ENCODE results near the gene ZBTB44.
"Not testable (repeated sequence)": the region's sequence is repeated elsewhere in the genome, so short reads cannot be mapped to it uniquely, and the experiment has no call there.

Gene ZBTB44

DNA sequence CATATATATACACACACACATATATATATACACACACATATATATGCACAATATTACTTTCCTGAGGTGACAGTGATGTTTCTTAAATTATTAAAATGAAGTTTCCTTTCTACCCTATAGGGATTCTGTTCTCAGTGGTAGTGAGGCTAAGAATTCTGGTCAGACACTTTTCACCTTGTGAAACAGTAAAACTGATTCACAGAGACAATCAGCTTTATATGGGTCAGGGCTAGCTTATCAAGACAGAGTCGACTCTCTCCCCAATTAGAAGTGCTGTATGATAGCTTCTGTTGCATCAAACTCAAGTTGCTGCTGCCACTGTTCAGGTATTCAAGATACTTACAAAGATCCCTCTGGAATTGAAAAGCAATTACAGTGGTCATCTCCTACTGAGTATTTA, 68.4 kb downstream of the ZBTB44 start:
- DNase-seq: no peak

DNA sequence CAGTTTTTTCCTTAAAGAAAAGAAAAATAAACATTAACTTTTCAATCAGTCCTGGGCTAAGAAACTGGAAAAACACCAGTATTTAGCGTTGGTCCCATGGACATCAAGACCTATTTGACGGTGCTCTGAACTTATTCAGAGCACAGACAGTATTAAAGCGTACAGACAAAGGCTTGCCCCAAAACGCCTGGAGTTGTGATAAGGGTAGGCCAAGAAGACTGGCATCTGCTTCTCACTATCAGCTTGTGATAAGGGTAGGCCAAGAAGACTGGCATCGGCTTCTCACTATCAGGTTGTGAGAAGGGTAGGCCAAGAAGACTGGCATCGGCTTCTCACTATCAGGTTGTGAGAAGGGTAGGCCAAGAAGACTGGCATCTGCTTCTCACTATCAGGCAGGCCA, 69.3 kb downstream of the ZBTB44 start:
- DNase-seq: peak; percentile 84

DNA sequence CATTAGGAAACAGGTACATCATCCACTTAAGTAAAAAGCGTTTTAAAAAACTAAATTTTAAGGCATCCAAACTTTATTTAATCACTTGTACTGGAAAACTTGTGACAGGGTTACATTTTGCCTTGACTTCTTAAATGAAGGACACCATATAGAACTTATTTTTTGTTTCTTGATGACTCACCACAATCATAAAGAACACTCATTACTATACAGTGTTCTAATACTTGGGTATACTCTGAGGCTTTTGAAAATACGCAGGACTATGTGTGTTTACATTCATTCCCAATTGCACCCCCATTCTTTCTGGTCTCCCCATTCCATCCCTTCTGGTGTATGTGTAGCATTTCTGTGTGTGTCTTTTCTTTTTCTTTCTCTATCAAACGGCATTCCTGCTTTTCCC, 69.9 kb downstream of the ZBTB44 start:
- DNase-seq: no peak

DNA sequence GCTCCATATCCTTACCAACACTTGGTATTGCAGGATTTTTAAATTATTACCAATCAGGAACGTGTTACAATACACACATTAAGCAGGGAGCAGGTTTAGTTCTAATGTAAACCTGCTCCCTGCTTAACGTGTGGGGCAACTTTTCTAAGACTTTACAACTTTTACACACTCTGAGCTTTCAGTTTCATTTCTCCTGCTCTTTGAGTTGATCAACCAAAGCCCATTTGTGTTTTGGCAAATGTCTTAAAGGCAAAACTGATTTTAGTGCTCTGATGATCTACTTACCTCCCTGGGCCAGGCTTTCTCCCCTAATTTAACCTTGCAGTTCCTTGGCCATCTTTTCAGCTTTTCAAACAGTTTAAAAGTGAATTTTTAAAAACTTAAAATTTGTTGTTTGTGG, 70.9 kb downstream of the ZBTB44 start:
- DNase-seq: no peak

- peak; percentile 33 for DNase-seq
Measured at GRCh38 chr11:130241713-130242112, 73.0 kb downstream of the ZBTB44 start.

- DNase-seq: no peak
Measured at GRCh38 chr11:130237282-130238006, 77.3 kb downstream of the ZBTB44 start.

DNA sequence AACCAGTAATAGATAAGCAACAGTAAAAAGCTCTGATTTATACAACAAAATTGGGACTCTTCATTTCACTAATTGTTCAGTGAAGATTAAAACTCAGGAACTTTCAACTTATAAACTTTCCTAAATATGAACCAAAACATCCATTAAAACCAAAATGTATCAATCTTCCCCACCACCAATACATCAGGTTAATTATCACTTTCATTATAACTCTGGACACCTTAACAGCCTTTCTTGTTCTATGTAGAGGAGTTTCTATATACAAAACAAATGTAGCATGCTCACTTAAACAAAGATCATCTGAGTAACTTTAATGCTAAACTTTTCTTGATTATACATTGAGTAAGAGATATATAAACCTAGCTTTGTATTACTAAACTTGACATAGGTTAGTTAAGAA, 80.4 kb downstream of the ZBTB44 start:
- DNase-seq: no peak

DNA sequence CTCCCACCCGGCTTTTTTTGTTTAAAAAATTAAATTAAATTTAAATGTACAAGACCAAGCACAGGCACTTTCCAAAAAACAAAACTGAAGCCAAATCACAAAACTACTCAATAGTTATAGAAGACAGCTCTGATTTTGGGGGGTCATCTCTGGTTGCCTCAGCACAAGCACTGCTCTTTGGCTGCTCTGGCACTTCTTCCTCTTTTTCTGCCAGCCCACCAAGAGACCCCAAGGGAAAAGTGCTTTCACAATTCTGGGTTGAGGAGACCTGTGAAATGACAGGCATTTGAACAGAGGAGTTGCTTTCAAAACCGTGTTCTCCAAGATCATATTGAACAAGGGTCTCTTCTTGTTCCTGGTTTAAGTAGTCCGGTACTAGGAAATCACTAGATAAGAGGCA, 80.8 kb downstream of the ZBTB44 start:
- not testable (repeated sequence) for DNase-seq

DNA sequence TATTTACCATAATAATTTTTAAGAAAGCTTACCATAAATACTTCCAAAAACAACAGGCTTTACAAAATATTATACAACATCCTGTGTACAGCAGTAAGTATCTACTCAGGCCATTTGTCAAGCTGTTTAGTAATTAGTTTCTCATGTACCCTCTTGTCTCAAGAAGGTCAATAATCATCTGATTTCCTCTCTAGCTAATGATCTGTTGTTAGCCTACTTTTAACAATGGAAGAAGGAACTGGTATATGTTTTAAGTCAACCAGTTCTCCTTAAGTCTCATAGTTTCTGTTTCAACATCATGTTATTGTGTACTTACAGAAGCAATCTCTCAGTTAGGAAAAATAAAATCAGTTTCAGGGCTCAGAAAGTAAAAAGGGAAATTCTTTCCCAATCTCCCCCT, 81.2 kb downstream of the ZBTB44 start:
- not testable (repeated sequence) for DNase-seq

GRCh38 chr11:130227373-130227772, 87.3 kb downstream of the ZBTB44 start:
- DNase-seq: no peak

DNA sequence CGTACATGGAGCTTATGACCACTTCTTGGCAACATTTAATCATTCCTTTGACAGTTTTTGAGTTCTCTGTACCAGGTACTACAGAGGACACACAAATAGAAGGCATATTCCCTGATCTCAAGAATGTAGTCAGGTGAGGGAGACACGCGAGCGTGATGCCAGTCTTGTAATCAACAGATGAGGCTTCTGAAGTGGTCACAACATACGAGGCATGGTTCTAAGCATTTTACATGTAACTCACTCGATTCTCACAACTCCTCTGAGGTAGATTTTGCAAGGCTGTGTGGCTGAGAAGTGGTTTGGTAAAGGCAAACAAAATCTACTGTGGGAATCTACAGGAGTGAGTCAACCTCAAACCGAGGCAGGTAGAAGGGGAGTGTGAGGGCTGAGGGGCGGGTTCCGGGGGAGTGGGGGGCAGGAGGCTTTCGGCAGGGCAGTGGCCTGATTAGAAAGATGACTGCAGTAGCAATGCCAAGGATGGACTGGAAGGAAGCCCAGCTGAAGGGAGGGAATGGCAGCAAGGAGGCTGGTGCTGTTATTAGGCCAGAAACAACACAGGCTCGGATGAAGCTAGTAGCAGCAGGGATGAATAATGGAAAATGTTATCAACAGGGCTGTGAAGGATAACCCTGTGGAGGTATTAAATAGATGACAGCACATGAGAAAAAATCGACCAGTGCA, 91.3 kb downstream of the ZBTB44 start:
- DNase-seq: no peak

GRCh38 chr11:130220311-130221035, 94.2 kb downstream of the ZBTB44 start:
- DNase-seq: no peak

- no peak for DNase-seq
Measured at GRCh38 chr11:130219148-130219547, 95.6 kb downstream of the ZBTB44 start.

DNA sequence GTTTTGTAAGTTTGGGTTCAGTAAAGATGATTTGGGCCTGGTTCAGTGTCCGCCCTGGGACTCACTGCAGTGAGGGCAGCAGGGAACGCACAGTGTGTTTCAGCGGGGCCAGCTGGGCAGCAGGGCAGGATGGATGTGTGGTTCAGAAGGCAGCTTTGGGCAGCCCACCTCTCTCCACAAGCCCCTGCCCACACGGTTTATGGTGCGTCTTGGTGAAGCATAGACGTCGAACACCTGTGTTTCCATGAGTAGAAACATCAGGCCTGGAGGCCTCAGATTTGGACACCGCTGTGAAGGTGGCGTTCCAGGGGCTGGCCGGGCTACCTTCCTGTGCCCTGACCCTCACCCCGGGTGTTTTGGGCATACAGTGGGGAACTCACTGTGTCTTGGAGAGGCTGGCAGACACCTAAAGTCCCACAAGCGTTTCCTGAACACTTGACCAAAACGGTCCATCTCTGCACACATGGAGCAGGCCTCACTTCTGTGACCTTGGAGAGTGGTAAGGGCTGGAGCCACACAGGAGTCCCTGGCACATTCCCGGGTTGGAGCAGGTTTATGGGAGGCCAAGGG, 96.1 kb downstream of the ZBTB44 start:
- no peak for DNase-seq

DNA sequence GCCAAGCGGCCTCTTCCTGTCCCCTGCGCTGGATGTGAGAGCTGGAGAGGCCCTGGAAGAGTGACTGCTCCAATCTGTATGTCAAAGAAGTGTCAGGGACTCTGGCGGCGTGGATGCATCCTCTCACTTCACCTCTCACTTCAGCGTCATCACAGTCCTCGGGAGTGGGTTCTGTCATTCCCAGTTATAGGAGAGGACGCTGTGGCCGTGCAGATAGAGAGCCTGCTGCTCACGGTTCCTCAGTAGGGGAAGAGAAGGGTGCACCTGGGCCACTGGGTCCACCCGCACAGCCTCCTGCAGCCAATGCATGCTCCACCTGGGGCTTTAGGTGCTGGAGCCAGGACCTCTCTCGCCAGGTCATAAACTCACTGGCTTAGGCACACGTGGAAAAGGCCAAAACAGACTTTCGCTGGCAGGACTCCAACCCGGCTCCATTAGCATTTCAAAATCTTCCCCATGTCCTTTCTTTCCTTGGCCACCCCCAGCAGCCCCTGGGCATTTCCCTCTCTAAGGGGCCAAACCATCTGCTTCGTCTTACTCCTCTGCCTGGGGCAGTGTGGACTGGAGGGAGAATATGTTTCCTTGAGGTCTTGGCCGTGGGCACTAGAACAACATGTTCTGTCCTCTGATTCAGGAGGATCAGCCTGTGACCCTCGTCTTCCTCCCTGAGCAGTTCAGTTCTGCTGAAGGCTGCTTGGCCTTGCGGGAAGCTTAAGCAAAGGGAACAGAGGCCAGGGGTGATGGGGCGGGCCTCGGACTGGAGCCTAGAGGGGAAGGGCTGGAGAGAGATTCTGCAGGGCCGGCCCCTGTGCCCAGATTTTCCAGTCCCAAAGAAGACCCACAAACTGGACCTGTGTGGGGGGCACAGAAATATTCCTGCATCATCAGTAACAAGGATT, 97.3 kb downstream of the ZBTB44 start:
- no peak for DNase-seq

DNA sequence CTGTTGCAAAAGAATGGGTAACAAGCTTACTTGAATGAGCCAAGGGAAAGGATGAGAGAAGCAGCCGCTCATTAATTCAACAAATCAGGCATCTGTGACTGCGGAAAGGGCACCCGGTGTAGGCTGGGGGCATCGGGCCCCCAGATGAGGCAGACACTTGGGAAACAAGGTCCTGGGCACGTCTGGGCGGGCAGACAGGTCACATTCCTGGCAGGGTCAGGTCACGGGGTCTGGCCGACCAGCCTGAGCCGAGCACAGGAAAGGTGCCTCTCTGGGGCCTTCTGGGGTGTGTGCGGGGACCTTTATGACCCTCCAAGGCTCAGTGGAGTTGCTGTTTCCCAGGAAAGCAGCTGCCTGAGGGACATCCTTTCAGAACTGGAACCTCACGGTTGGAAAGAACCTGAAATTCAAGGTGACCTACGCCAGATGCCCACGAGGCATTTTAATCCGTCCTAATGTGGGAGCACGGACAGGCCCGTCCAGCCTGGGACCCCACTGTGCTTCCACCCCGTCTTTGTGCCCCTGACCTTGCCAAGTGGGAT, 98.1 kb downstream of the ZBTB44 start:
- no peak for DNase-seq

DNA sequence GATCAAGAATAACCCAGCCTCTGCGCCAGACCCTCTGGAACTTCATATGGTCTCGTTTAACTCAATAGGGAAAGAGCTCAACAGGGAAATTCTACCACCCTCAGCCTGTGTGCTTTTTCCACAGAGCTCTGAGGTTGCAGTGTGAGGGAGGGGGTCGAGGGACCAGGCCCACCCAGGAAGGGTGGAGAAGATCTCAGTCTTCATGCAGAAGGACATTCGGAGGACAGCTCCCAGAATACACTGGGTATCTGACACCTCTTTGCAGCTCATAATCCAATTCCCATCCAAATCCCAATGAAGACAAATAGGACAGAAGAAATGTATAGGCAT, 98.5 kb downstream of the ZBTB44 start:
- no peak for DNase-seq

DNA sequence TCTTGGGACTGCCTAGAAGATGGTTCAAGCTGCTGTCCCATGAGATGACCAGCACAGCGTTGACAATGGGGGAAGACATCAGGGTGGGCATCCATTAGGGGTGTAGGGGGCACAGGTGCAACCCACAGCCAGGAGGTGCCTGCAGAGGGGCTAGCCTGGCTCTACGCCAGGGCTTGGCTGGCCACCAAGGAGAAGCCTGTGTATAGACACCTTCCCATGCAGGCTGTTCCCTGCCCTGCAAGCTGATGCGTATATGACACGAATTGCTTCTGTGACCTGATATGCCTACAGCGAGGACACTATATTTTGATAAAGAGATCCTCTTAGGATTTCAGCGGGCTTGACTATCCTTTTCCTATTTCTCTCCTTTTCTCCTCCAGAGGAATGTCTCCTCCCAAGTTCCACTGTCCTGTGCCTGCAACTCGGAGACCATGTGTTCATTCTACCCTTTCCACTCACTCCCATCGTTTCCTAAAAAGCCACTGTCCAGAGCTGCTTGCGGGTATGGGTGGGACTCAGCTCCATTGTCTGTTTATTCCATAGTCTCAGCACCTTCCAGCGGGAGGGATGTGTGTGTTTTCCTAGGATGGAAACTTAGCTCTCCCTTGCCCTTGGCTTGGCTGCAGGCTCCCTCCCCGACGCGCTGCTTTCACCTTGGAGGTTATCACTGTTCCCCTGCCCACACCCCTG, 99.0 kb downstream of the ZBTB44 start:
- DNase-seq: no peak

DNA sequence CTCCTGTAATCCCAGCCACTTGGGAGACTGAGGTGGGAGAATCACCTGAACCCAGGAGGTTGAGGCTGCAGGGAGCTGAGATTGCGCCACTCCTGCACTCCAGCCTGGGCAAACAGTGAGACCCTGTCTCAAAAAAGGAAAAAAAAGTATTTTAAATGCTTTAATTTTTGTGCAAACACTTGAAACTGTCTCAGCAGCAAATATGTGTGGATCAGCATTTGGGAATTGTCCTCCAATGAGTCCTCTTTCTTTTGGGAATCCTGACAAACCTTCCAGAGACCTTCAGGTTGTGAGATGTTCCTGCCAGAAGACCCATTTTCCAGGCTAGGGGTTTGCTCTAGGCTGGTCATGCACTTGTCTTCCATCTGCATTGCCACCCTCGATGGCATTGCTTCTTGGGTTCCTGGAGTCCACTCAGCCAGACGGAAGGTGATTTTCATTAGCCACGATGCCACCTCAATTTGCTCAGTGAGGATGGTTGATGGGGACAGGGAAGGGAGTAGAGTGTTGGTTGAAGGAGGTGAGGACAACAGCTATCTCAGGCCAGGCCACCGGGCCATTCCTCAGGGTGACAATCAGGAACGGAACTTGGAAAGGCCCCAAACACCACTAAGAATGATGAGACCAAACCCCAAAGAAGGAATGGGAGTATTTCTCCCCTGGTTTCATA, 99.7 kb downstream of the ZBTB44 start:
- DNase-seq: no peak

DNA sequence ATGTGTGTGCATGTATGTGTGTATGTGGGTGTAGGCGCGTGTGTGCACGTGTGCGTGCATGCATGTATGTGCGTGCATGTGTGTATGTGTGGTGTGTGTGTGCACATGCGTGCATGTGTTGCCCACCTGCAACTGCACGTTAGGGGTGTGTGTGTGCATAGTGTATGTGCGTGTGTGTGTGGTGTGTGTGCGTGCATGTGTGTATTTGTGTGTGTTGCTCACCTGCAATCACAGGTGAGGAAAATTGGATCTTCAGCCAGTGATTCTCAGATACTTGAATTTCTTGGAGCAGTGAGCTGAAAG, 100.8 kb downstream of the ZBTB44 start:
- no peak for DNase-seq
